AG04450 (cell line): ENCODE results near the gene SFI1. TPM values are rescaled to one million over a fixed set of nuclear protein-coding genes. Genes with fewer than 3 reads are reported as not detected.

Source experiments
- CTCF ChIA-PET: fragments of 300-600, 350-600 bp; formaldehyde crosslinking; extraction: SDS; loops from one replicate; lab custom pipeline; 2022; ENCODE audit warnings: antibody characterized with exemption, inconsistent platforms; lab: Charles Lee
- POLR2A ChIA-PET: fragments of 350-600 bp; formaldehyde crosslinking; extraction: SDS; loops from one replicate; lab custom pipeline; 2021; ENCODE audit warnings: antibody characterized with exemption, inconsistent platforms; lab: Yijun Ruan, JAX
- DNase-seq: peaks from one replicate; pipeline ENCODE4 v3.0.0-alpha.2; 2011; ENCODE audit warnings: low read depth, low spot score
- H3K27ac ChIP-seq: one replicate; pipeline ENCODE4 v1.5.1; 2012; ENCODE audit warnings: low read depth, low read length, control low read depth
- H3K27me3 ChIP-seq: one replicate; pipeline ENCODE4 v1.6.0; 2012; ENCODE audit warnings: low read length; ENCODE audit not compliant: control insufficient read depth, insufficient read depth
- H3K4me3 ChIP-seq: 2 replicates; pipeline ENCODE4 v1.5.1; 2011; ENCODE audit warnings: mild to moderate bottlenecking, low read depth, low read length, control low read depth
- H3K9me3 ChIP-seq: 2 replicates; pipeline ENCODE4 v1.5.1; 2012; ENCODE audit warnings: low read length; ENCODE audit not compliant: control insufficient read depth, insufficient read depth
- CTCF ChIP-seq: IDR thresholded peaks from 2 replicates; pipeline ENCODE4 v1.5.1; 2011; ENCODE audit warnings: low read depth, low read length, control low read depth, inconsistent platforms
- polyA plus RNA-seq: library from polyadenylated mRNA; depleted of rRNA; stranded (reverse); fragments of >200 nt; gene quantifications from 2 replicates; pipeline ENCODE4 v1.2.3, GENCODE V29; 2011

The SFI1 gene
- polyA plus RNA-seq, 1 experiment: 4.1 TPM

- Histone ChIP-seq H3K27ac (peak overlapping the region; percentile 31), H3K27me3 (no peaks in the 10 kb centered on the region), H3K4me3 (no peak overlapping the region), H3K9me3 (no peaks in the 10 kb centered on the region; the same call in 1 of the 2 replicates)
- POLR2A ChIA-PET: interaction anchor here (0.6 to 1.4 kb wide), 4 partner anchors 9 to 134 kb away, joined by 3 to 4 read pairs (median 3); no protein-coding TSS in a partner anchor
- no peak for DNase-seq
- CTCF ChIA-PET: interaction anchor here (1.0 to 1.2 kb wide), 2 partner anchors 8 to 50 kb away, joined by 3 to 5 read pairs; no protein-coding TSS in a partner anchor
- TF ChIP-seq CTCF: no peak
These were observed 114.9 kb downstream of the SFI1 start for GRCh38 chr22:31611061-31611760.

GRCh38 chr22:31612891-31613285, 116.6 kb downstream of the SFI1 start:
- Histone ChIP-seq H3K9me3 (no peaks in the 10 kb centered on the region; the same call in 1 of the 2 replicates), H3K27ac (no peak overlapping the region), H3K4me3 (no peak overlapping the region), H3K27me3 (no peaks in the 10 kb centered on the region)
- ChIA-PET CTCF (interaction anchor here (1.2 kb wide), 1 partner anchor 161 kb away, joined by 3 read pairs; no protein-coding TSS in a partner anchor), POLR2A (interaction anchor here (1.1 kb wide), 1 partner anchor 17 kb away, joined by 3 read pairs; no protein-coding TSS in a partner anchor)
- no peak for TF ChIP-seq CTCF
- no peak for DNase-seq

GRCh38 chr22:31613286-31613903, 117.1 kb downstream of the SFI1 start:
- Histone ChIP-seq H3K9me3 (no peaks in the 10 kb centered on the region; the same call in 1 of the 2 replicates), H3K4me3 (no peak overlapping the region), H3K27me3 (no peaks in the 10 kb centered on the region), H3K27ac (no peak overlapping the region)
- CTCF ChIA-PET: interaction anchor here (1.2 kb wide), 1 partner anchor 162 kb away, joined by 3 read pairs; no protein-coding TSS in a partner anchor
- DNase-seq: no peak
- no peak for TF ChIP-seq CTCF
- POLR2A ChIA-PET: interaction anchor here (1.1 kb wide), 1 partner anchor 17 kb away, joined by 3 read pairs; no protein-coding TSS in a partner anchor

- no peaks in the 10 kb centered on the region; the same call in 1 of the 2 replicates for H3K9me3 ChIP-seq
- H3K27ac ChIP-seq: no peak overlapping the region
- ChIA-PET CTCF (interaction anchor here (1.2 kb wide), 1 partner anchor 162 kb away, joined by 3 read pairs; no protein-coding TSS in a partner anchor), POLR2A (interaction anchor here (1.1 to 1.9 kb wide), 2 partner anchors 11 to 16 kb away, joined by 3 to 8 read pairs; no protein-coding TSS in a partner anchor)
- no peaks in the 10 kb centered on the region for H3K27me3 ChIP-seq
- no peak for TF ChIP-seq CTCF
- no peak overlapping the region for H3K4me3 ChIP-seq
- DNase-seq: no peak
These were observed 117.6 kb downstream of the SFI1 start for GRCh38 chr22:31613904-31614296.
